Suprapubic skin (tissue), 4 donors: Measurements from ENCODE around the gene SLCO6A1. TPM values are rescaled to one million over a fixed set of nuclear protein-coding genes. Genes with fewer than 3 reads are reported as not detected.

Experiments used
- DNase-seq, 2 donors: peaks; one replicate each; pipeline ENCODE4 v3.0.0-alpha.2; 2019; ENCODE audit warnings: low spot score in 2 of 2
- H3K27ac ChIP-seq: fragments of 200-600 bp; sonication (generic); one replicate; pipeline ENCODE4 v1.5.1; 2019
- H3K27me3 ChIP-seq: fragments of 200-600 bp; sonication (generic); one replicate; pipeline ENCODE4 v1.5.1; 2019
- H3K36me3 ChIP-seq: fragments of 200-600 bp; sonication (generic); one replicate; pipeline ENCODE4 v1.5.1; 2019
- H3K4me1 ChIP-seq: fragments of 200-600 bp; sonication (generic); one replicate; pipeline ENCODE4 v1.5.1; 2019
- H3K4me3 ChIP-seq: fragments of 200-600 bp; sonication (generic); one replicate; pipeline ENCODE4 v1.5.1; 2019; ENCODE audit warnings: mild to moderate bottlenecking
- H3K9me3 ChIP-seq: fragments of 200-600 bp; sonication (generic); one replicate; pipeline ENCODE4 v1.5.1; 2019
- EP300 ChIP-seq: sonication (generic); formaldehyde crosslinking; IDR thresholded peaks from one replicate; pipeline ENCODE4 v1.6.1; 2017; ENCODE audit warnings: antibody characterized with exemption
- POLR2A ChIP-seq, 2 donors: fragments of 450-650 bp; IDR thresholded peaks; one replicate each; pipeline ENCODE4 v1.6.1; 2017; ENCODE audit warnings: antibody characterized with exemption in 2 of 2, mild to moderate bottlenecking in 2 of 2, moderate library complexity in 2 of 2
- POLR2AphosphoS5 ChIP-seq, 3 donors: sonication (generic); formaldehyde crosslinking; IDR thresholded peaks; one replicate each; pipeline ENCODE4 v1.6.1; 2017; ENCODE audit warnings: antibody characterized with exemption in 3 of 3
- WGBS: methylation state at CpG from one replicate; pipeline ENCODE4 v1.1.5; 2018; 5-methylcytosine and 5-hydroxymethylcytosine counted together
- total RNA-seq, 4 donors: library from RNA; depleted of rRNA; stranded (reverse); fragments of >200 nt; gene quantifications; one replicate each; pipeline ENCODE4 v1.1.0, GENCODE V29; 2016
- TF ChIP-seq, protein P1 (sequence below), 2 donors: fragments of 200-600 bp in 1 of 2; fragments of 450-650 bp in 1 of 2; sonication (generic) in 1 of 2; IDR thresholded peaks; one replicate each; pipeline ENCODE4 v1.5.1; 2016 to 2019; ENCODE audit warnings: antibody characterized with exemption in 2 of 2, mild to moderate bottlenecking in 1 of 2, moderate library complexity in 1 of 2

The SLCO6A1 gene
- total RNA-seq, 4 donors from 2014 or later: not detected

DNA sequence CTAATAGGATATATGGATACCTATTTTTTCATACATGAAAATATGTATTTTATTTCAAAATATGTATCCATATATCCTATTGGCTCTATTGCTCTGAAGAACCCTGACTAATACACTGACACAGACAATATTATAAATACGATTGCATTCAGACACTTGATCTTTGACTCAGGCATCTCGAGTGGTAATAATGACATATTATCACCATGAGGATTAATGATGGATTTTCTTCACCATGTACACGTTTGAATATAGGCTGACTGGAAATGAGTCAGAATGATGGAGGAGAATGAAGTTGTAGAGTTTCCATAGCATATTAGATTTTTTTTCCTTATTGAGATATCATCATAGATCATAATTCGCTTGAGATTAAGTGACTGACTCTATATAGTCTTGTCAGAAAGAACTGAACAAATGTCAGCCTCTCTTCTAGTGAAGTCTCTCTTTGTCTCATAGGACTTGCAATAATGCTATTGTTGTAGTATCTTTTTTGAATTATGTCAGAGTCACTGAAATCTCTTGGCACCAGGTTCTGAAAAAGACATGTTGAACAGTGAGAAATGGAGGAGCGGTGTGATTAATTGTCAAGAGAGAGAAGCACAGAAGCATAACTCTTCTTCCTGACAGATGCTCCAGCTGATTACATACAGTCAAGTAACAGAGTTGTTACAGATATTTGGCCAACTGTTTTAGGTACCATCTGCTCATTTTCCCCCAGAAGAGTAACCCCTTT lies 41.4 kb upstream of the SLCO6A1 start:
- TF ChIP-seq, protein P1, sequence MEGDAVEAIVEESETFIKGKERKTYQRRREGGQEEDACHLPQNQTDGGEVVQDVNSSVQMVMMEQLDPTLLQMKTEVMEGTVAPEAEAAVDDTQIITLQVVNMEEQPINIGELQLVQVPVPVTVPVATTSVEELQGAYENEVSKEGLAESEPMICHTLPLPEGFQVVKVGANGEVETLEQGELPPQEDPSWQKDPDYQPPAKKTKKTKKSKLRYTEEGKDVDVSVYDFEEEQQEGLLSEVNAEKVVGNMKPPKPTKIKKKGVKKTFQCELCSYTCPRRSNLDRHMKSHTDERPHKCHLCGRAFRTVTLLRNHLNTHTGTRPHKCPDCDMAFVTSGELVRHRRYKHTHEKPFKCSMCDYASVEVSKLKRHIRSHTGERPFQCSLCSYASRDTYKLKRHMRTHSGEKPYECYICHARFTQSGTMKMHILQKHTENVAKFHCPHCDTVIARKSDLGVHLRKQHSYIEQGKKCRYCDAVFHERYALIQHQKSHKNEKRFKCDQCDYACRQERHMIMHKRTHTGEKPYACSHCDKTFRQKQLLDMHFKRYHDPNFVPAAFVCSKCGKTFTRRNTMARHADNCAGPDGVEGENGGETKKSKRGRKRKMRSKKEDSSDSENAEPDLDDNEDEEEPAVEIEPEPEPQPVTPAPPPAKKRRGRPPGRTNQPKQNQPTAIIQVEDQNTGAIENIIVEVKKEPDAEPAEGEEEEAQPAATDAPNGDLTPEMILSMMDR (IDR thresholded peaks at IDR 0.05): no peak
- TF ChIP-seq POLR2A (IDR thresholded peaks at IDR 0.05) (no peak), EP300 (no peak), POLR2AphosphoS5 (IDR thresholded peaks at IDR 0.05) (no peak)
- 71% methylated on average over 5 of the region's 5 CpGs for WGBS

DNA sequence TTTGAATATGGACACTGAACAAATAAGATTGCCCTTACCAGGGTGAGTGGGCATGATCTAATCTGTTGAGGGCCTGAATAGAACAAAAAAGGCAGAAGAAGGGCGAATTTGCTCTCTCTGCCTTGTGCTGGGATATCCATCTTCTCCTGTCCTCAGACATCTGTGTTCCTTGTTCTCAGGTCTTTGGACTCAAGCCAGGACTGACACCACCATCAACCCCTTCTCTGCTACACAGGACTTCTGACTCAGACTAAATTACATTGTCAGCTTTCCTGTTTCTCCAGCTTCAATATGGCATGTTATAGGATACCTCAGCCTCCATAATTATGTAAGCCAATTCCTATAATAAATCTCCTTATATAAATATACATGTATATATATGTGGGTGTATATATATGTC lies 40.8 kb upstream of the SLCO6A1 start:
- DNase-seq: no peak
- H3K27me3 ChIP-seq: no peaks in the 10 kb centered on the region
- WGBS: 64% methylated on average over 1 of the region's 1 CpG
- no peak overlapping the region for H3K4me3 ChIP-seq
- TF ChIP-seq, protein P1 (IDR thresholded peaks at IDR 0.05): no peak
- no peak for TF ChIP-seq POLR2A (IDR thresholded peaks at IDR 0.05)
- TF ChIP-seq POLR2AphosphoS5 (IDR thresholded peaks at IDR 0.05): no peak
- TF ChIP-seq EP300: no peak
- no peak overlapping the region for H3K27ac ChIP-seq
- no peaks in the 10 kb centered on the region for H3K9me3 ChIP-seq
- no peaks in the 10 kb centered on the region for H3K36me3 ChIP-seq
- no peaks in the 10 kb centered on the region for H3K4me1 ChIP-seq

More for the DNA sequence above, 41.4 kb upstream of the SLCO6A1 start:
- H3K27ac ChIP-seq: no peak overlapping the region
- no peak overlapping the region for H3K4me3 ChIP-seq
- no peaks in the 10 kb centered on the region for H3K27me3 ChIP-seq
- H3K36me3 ChIP-seq: no peaks in the 10 kb centered on the region
- no peak for DNase-seq
- H3K4me1 ChIP-seq: no peaks in the 10 kb centered on the region
- no peaks in the 10 kb centered on the region for H3K9me3 ChIP-seq

DNA sequence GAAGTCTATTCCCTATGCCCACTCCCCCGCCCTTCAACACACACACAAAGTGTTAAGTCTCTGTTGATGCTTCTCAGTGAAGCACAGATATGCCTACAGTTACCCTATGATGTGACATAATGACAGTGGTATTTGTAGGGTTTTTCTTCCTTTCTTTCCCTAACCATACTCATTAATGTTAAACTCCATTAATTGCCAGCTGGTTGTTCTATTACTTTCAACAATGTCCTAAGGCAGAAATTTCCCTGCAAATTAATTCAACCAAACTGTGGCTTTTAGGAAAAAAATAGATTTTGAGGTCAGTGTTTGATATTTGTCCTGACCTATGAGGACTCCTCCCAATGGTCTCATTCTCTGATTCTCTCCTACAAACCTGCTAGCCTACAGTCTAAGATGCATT lies 38.2 kb upstream of the SLCO6A1 start:
- no peaks in the 10 kb centered on the region for H3K9me3 ChIP-seq
- DNase-seq: no peak
- H3K4me3 ChIP-seq: no peak overlapping the region
- no peaks in the 10 kb centered on the region for H3K36me3 ChIP-seq
- TF ChIP-seq, protein P1 (IDR thresholded peaks at IDR 0.05): no peak
- TF ChIP-seq POLR2AphosphoS5 (IDR thresholded peaks at IDR 0.05) (no peak), EP300 (no peak), POLR2A (IDR thresholded peaks at IDR 0.05) (no peak)
- H3K27me3 ChIP-seq: no peaks in the 10 kb centered on the region
- WGBS: 56% methylated on average over 1 of the region's 1 CpG
- no peaks in the 10 kb centered on the region for H3K4me1 ChIP-seq
- H3K27ac ChIP-seq: no peak overlapping the region

DNA sequence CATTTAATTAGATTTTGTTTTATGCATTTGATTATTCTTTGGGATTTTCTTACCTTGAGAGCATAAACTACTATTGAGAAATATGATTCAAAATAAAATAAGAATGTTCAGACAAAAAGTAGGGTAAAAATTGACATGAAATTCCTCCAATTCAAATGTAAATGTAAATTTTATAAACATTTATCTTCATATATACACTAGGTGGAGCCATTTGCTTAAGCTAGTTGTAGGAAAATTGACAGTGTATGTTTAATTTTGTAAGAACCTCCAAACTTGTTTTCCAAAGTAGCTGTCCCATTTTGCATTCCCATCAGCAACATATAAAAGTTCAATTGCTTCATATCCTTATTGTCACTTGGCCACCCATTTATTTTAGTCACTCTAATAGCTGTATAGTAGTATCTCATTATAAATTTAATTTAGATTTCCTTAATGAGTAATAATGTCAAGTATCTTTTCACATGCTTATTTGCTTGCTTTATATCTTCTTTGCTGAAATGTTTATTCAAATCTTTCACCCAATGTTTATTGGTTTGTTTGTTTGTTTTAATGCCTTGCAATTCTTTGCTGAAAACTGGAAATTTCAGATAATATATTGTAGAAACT lies 37.6 kb upstream of the SLCO6A1 start:
- no peak overlapping the region for H3K4me3 ChIP-seq
- no peak overlapping the region for H3K27ac ChIP-seq
- DNase-seq: no peak
- TF ChIP-seq EP300 (no peak), POLR2AphosphoS5 (IDR thresholded peaks at IDR 0.05) (no peak), POLR2A (IDR thresholded peaks at IDR 0.05) (no peak)
- TF ChIP-seq, protein P1 (IDR thresholded peaks at IDR 0.05): no peak
- no peaks in the 10 kb centered on the region for H3K4me1 ChIP-seq
- no peaks in the 10 kb centered on the region for H3K9me3 ChIP-seq
- H3K27me3 ChIP-seq: no peaks in the 10 kb centered on the region
- no peaks in the 10 kb centered on the region for H3K36me3 ChIP-seq

DNA sequence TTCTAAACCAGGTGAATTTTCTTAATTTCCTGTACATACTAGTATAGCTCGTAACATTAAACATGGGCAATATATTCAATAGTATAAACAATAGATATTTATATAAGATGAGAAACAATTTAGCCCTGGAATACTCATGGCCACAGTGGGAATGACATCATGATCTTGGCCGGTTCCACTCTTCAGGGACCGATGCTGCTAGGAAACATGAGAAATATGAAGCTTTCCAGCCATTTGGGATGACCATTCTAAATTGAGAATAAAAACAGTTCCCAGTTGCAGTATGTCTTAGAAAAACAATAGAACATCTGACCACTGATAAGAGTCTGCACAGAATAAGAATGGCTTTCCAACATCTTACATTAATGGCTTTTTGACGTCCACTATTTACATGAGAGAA lies 33.3 kb upstream of the SLCO6A1 start:
- H3K4me1 ChIP-seq: no peaks in the 10 kb centered on the region
- no peaks in the 10 kb centered on the region for H3K27me3 ChIP-seq
- no peak for TF ChIP-seq POLR2A (IDR thresholded peaks at IDR 0.05)
- no peak for TF ChIP-seq EP300
- TF ChIP-seq, protein P1 (IDR thresholded peaks at IDR 0.05): no peak
- TF ChIP-seq POLR2AphosphoS5 (IDR thresholded peaks at IDR 0.05): no peak
- no peak overlapping the region for H3K4me3 ChIP-seq
- WGBS: 58% methylated on average over 4 of the region's 4 CpGs
- H3K36me3 ChIP-seq: no peaks in the 10 kb centered on the region
- H3K9me3 ChIP-seq: no peaks in the 10 kb centered on the region
- DNase-seq: no peak
- H3K27ac ChIP-seq: no peak overlapping the region
